Hair follicular keratinocyte (primary cell): Measurements from ENCODE around the gene RCL1. TPM values are rescaled to one million over a fixed set of nuclear protein-coding genes. Genes with fewer than 3 reads are reported as not detected.

ENCODE experiments used
- total RNA-seq: library from RNA; depleted of rRNA; stranded (reverse); fragments of >200 nt; gene quantifications from 2 replicates; pipeline ENCODE4 v1.2.3, GENCODE V29; 2015

Gene RCL1
- 16.0 and 21.1 TPM in 2 replicates for total RNA-seq

DNA sequence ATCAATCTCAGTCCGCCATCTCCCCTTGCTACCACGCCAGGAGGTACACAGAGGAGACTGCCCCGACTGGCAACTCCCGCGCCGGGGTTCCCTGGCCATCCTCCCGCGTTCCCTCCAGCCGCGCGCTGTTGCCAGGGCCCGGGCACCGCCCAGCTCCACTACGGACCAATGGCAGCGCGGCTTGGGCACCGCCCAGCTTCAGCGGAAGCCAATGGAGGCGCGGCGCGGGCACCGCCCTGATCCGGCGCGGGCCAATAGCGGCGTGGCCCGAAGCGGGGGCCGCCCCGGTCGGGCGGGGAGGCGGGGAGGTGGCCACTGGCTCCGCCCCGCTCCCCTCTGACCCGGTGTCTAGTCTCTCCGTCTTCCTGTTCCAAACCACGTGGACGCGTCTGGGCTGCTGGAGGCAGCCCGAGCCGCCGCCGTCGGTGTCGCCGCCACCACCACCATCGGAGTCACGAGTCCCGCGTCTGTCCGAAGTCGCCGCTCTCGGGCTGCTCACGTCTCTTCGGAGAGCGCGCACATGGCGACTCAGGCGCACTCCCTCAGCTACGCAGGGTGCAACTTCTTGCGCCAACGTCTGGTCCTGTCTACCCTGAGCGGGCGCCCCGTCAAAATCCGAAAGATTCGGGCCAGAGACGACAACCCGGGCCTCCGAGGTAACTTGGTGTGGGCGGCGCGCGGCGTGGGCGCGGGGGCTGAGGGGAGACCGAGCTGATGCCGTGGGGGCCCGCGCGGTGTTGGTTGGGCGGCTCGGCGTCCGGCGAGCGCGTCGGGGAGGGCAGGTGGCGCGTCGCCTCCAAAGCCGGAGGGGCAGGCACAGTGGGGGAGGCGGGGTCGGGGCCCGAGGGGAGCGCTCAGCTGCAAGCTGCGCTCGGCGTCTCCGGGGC is at the start of gene RCL1:
Gene RCL1, plus strand, starts transcription at position 373 of the 887 bp plus-strand sequence. Its CDS starts 148 bp downstream, at position 521.

Other genes with a start within 250 kb of the RCL1 start
- gene PLPP6, start 130.7 kb upstream of the RCL1 start, total RNA-seq = 5.3 and 5.9 TPM in 2 replicates
- 0.15 and 1.6 TPM in 2 replicates for gene SPATA6L, start 126.5 kb upstream of the RCL1 start, total RNA-seq
- 14.7 and 14.8 TPM in 2 replicates for gene CDC37L1, start 113.4 kb upstream of the RCL1 start, total RNA-seq
- 42.7 and 43.7 TPM in 2 replicates for gene AK3, start 51.7 kb upstream of the RCL1 start, total RNA-seq
- 3.4 and 4.1 TPM in 2 replicates for gene JAK2, start 192.3 kb downstream of the RCL1 start, total RNA-seq